ENCODE data around the gene AWAT2.

Gene AWAT2

DNA sequence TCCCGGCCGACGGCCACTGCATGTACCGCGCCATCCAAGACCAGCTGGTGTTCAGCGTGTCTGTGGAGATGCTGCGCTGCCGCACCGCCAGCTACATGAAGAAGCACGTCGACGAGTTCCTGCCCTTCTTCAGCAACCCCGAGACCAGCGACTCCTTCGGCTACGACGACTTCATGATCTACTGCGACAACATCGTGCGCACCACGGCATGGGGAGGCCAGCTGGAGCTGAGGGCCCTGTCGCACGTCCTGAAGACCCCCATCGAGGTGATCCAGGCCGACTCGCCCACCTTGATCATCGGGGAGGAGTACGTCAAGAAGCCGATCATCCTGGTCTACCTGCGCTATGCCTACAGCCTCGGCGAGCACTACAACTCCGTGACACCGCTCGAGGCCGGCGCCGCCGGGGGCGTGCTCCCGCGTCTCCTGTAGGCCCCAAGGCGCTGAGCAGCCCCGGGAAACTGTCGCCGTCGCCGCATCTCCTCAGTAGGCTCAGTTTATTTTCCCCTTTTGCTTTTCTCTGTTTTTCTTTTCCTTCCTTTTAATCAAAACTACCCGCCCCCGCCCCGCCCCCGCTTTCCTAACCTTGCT, 13.3 kb upstream of the AWAT2 start:
- Histone ChIP-seq H3K36me3 (ENCODE audit: control insufficient read depth, insufficient read depth, low read length) (no peaks in the 10 kb centered on the region), H3K9me3 (ENCODE audit: control insufficient read depth, insufficient read depth, low read length) (peaks cover 32% of the 10 kb centered on the region), H3K27me3 (ENCODE audit: control insufficient read depth, insufficient read depth, low read length) (no peaks in the 10 kb centered on the region), H3K4me1 (ENCODE audit: control insufficient read depth, insufficient read depth, low read length) (no peaks in the 10 kb centered on the region), H3K27ac (ENCODE audit: low read depth, low read length) (no peak overlapping the region), H3K9ac (ENCODE audit: low read depth, low read length) (no peak overlapping the region), H3K4me3 (ENCODE audit: low read depth, low read length) (no peak overlapping the region)

DNA sequence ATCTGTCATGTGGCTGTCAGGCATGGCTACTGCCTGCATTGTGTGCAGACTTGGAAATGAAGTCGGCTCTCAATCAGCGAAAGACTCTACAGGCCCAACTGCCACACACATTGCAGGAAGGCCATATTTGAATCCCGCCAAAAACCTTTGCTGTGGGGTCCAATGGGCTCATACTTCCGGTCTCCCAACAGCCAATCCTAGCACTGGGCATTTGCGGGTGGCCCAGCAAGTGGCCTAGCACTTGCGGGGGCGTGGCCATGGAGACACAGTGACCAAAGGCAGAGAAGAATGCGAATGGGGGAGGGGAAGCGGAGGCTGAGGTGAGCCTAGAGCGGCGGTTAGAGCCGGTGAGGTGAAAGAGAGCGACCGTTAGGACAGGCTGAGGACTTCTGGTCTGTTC, 12.3 kb upstream of the AWAT2 start, which contains the start of gene OTUD6A:
OTUD6A (plus strand) TSS at position 382 of the 400 bp plus-strand sequence. CDS start 68 bp downstream, outside the sequence.
- Histone ChIP-seq H3K9ac (ENCODE audit: low read depth, low read length) (no peak within 1 kb of the TSS), H3K4me3 (ENCODE audit: low read depth, low read length) (no peak within 1 kb of the TSS), H3K27ac (ENCODE audit: low read depth, low read length) (no peak within 1 kb of the TSS), H3K36me3 (ENCODE audit: control insufficient read depth, insufficient read depth, low read length) (no peaks in the 10 kb centered on the region), H3K4me1 (ENCODE audit: control insufficient read depth, insufficient read depth, low read length) (no peaks in the 10 kb centered on the region), H3K27me3 (ENCODE audit: control insufficient read depth, insufficient read depth, low read length) (no peaks in the 10 kb centered on the region), H3K9me3 (ENCODE audit: control insufficient read depth, insufficient read depth, low read length) (peaks cover 31% of the 10 kb centered on the region)

DNA sequence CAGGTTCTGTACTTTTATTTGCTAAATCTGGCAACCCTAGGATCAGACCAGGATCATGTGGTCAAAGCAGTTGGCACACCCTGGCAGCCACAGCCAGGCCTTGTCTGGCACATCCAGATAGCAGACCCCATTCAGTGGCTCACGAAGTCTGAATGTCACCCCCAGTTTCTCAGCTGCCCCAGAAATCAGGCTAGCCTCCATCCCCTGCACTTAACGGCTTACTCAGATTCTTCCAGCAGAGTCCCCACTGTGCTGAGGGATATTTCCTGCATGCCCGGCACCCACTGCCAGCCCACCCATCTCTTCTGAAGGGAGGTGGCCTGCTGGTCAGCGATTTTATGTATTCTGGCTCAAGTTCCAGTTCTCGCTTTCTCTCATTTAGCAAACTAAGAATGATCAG, 4.7 kb upstream of the AWAT2 start:
- no peaks in the 10 kb centered on the region for H3K27me3 ChIP-seq (ENCODE audit: control insufficient read depth, insufficient read depth, low read length)
- no peaks in the 10 kb centered on the region for H3K36me3 ChIP-seq (ENCODE audit: control insufficient read depth, insufficient read depth, low read length)
- H3K9me3 ChIP-seq (ENCODE audit: control insufficient read depth, insufficient read depth, low read length): peaks cover 44% of the 10 kb centered on the region
- no peaks in the 10 kb centered on the region for H3K4me1 ChIP-seq (ENCODE audit: control insufficient read depth, insufficient read depth, low read length)
- H3K9ac ChIP-seq (ENCODE audit: low read depth, low read length): no peak overlapping the region
- H3K4me3 ChIP-seq (ENCODE audit: low read depth, low read length): no peak overlapping the region
- no peak overlapping the region for H3K27ac ChIP-seq (ENCODE audit: low read depth, low read length)

DNA sequence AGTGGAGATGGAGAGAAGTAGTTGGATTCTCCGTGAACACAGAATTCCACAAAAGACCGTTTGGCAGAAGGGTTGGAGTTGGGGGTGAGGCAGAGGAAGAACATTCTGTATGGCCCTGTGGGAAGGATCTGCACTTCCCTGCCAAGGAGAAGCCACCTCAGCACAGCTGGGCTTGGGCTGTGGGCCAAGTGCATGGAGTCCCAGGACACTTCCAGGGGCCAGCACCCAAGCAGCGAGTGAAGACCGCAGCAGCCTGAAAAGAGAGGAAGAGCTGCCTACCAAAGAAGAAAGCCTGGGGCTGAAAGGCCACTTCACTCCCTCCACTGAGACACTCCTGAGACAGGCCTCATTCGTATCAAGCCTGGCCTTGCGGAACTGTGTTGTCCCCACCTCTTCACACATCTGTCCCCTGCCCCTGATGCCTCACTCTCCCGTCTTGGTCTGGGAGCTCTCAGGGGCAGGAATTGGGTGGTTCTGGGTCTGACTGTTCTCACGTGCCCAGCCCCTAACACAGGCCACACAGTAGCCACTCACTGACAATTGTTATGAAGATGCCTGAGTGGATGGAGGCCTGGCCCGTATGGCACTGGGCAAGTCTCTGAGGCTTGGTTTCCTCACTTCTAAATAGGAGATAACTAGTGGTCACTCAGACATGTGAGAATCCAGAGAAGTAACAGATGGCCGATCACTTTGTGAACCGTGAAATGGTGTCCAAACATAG, 3.3 kb upstream of the AWAT2 start:
- Histone ChIP-seq H3K36me3 (ENCODE audit: control insufficient read depth, insufficient read depth, low read length) (no peaks in the 10 kb centered on the region), H3K27me3 (ENCODE audit: control insufficient read depth, insufficient read depth, low read length) (no peaks in the 10 kb centered on the region), H3K4me1 (ENCODE audit: control insufficient read depth, insufficient read depth, low read length) (no peaks in the 10 kb centered on the region), H3K27ac (ENCODE audit: low read depth, low read length) (no peak overlapping the region), H3K9me3 (ENCODE audit: control insufficient read depth, insufficient read depth, low read length) (peaks cover 49% of the 10 kb centered on the region), H3K4me3 (ENCODE audit: low read depth, low read length) (no peak overlapping the region), H3K9ac (ENCODE audit: low read depth, low read length) (no peak overlapping the region)

DNA sequence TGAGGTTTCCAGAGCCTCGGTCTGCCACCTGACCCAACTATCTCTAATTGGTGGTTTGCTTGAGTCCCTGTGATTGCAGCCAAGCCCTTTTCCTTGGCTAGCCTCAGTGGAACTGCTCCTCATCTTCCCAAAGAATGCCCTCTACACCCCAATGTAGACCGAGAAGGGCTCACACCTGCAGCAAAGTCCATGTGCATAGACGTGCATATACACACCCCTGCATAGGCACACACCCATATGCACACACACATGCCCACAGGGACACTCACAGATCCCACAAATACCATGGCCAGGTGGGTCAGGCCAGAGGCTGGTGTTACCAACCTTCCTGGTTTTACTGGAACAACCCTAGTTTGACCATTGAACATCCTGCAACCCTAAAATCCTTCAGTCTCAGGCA, 332 bp downstream of the AWAT2 start:
- Histone ChIP-seq H3K9me3 (ENCODE audit: control insufficient read depth, insufficient read depth, low read length) (peaks cover 53% of the 10 kb centered on the region), H3K27ac (ENCODE audit: low read depth, low read length) (no peak overlapping the region), H3K4me3 (ENCODE audit: low read depth, low read length) (no peak overlapping the region), H3K4me1 (ENCODE audit: control insufficient read depth, insufficient read depth, low read length) (no peaks in the 10 kb centered on the region), H3K36me3 (ENCODE audit: control insufficient read depth, insufficient read depth, low read length) (no peaks in the 10 kb centered on the region), H3K9ac (ENCODE audit: low read depth, low read length) (no peak overlapping the region), H3K27me3 (ENCODE audit: control insufficient read depth, insufficient read depth, low read length) (no peaks in the 10 kb centered on the region)

DNA sequence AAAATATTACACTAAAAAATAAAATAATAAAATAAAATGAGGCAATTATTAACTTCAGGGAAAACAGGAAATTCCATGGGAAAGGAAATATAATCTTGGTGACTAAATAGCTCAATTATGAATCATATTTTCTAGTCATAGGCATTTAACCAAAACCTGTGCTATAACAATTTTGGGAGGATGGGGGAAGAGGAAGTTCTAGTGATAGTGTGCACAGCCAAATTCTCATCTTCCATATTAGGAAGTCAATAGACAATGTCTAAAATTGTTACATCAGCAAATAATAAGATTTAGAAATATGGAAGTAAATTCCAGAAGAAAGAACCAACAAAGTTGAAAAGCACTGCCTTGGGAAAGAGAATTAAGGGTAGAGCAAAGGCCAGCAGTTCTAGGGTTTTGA, 2.8 kb downstream of the AWAT2 start:
- Histone ChIP-seq H3K9me3 (ENCODE audit: control insufficient read depth, insufficient read depth, low read length) (peaks cover 40% of the 10 kb centered on the region; the same call in 1 of the 2 replicates), H3K36me3 (ENCODE audit: control insufficient read depth, insufficient read depth, low read length) (no peaks in the 10 kb centered on the region), H3K27ac (ENCODE audit: low read depth, low read length) (no peak overlapping the region), H3K4me3 (ENCODE audit: low read depth, low read length) (no peak overlapping the region), H3K9ac (ENCODE audit: low read depth, low read length) (no peak overlapping the region), H3K27me3 (ENCODE audit: control insufficient read depth, insufficient read depth, low read length) (no peaks in the 10 kb centered on the region), H3K4me1 (ENCODE audit: control insufficient read depth, insufficient read depth, low read length) (no peaks in the 10 kb centered on the region)

DNA sequence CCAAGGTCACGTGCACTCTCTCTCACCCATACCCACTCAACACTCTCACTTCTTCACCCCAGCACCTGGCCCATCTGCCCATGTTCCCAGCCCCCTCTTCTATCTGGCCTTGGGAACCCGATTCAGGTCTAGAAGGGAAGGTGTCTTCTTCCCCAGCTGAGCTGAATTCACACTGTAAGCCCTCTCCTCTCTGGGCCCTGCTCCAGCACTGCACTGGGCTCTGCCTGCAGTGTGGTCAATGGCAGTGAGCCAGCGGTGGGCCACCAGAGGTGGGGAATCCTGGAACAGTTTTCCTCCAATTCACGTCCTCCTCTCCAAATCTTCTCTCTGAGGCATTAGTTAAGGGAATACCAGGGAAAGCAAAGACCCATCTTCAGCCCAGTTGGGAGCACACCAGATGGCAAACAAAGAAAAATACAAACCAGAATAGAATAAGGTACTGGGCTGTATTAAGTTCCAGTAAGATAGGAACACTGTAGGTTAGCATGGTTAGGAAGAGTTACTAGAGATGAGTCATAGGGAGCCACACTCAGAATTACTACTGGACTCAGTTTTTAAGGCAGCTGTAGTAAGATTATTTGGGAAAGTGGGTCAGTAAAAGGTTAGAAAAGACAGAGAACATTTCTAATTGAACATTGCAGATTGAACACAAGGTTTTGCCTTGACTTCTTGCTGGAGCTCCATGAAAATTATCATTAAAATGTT, 5.0 kb downstream of the AWAT2 start:
- H3K4me3 ChIP-seq (ENCODE audit: low read depth, low read length): no peak overlapping the region
- H3K27me3 ChIP-seq (ENCODE audit: control insufficient read depth, insufficient read depth, low read length): no peaks in the 10 kb centered on the region
- no peak overlapping the region for H3K9ac ChIP-seq (ENCODE audit: low read depth, low read length)
- no peaks in the 10 kb centered on the region for H3K4me1 ChIP-seq (ENCODE audit: control insufficient read depth, insufficient read depth, low read length)
- no peaks in the 10 kb centered on the region for H3K36me3 ChIP-seq (ENCODE audit: control insufficient read depth, insufficient read depth, low read length)
- H3K27ac ChIP-seq (ENCODE audit: low read depth, low read length): no peak overlapping the region
- peaks cover 31% of the 10 kb centered on the region; the same call in 1 of the 2 replicates for H3K9me3 ChIP-seq (ENCODE audit: control insufficient read depth, insufficient read depth, low read length)

DNA sequence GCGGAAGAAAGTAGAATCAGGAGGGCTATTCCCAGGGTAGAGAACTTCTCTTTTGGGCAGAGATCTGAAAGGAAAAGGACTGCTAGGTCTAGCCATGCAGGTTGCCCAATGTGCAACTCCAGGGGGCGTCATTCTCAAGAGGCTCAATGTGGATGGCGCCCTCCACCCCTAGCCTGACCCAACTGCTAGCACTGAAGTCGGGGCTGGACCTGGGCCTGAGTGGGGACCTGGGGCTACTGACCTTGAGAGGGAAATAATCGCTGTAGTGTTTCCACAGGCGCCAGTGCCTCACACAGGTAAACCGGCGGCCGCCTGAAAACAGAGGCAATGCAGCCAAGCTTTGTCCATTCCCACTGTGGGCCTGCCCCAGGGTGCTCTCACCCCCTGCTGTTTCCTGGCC, 6.1 kb downstream of the AWAT2 start:
- Histone ChIP-seq H3K9ac (ENCODE audit: low read depth, low read length) (no peak overlapping the region), H3K4me1 (ENCODE audit: control insufficient read depth, insufficient read depth, low read length) (no peaks in the 10 kb centered on the region), H3K4me3 (ENCODE audit: low read depth, low read length) (no peak overlapping the region), H3K9me3 (ENCODE audit: control insufficient read depth, insufficient read depth, low read length) (peaks cover 22% of the 10 kb centered on the region; the same call in 1 of the 2 replicates), H3K36me3 (ENCODE audit: control insufficient read depth, insufficient read depth, low read length) (no peaks in the 10 kb centered on the region), H3K27ac (ENCODE audit: low read depth, low read length) (no peak overlapping the region), H3K27me3 (ENCODE audit: control insufficient read depth, insufficient read depth, low read length) (no peaks in the 10 kb centered on the region)

DNA sequence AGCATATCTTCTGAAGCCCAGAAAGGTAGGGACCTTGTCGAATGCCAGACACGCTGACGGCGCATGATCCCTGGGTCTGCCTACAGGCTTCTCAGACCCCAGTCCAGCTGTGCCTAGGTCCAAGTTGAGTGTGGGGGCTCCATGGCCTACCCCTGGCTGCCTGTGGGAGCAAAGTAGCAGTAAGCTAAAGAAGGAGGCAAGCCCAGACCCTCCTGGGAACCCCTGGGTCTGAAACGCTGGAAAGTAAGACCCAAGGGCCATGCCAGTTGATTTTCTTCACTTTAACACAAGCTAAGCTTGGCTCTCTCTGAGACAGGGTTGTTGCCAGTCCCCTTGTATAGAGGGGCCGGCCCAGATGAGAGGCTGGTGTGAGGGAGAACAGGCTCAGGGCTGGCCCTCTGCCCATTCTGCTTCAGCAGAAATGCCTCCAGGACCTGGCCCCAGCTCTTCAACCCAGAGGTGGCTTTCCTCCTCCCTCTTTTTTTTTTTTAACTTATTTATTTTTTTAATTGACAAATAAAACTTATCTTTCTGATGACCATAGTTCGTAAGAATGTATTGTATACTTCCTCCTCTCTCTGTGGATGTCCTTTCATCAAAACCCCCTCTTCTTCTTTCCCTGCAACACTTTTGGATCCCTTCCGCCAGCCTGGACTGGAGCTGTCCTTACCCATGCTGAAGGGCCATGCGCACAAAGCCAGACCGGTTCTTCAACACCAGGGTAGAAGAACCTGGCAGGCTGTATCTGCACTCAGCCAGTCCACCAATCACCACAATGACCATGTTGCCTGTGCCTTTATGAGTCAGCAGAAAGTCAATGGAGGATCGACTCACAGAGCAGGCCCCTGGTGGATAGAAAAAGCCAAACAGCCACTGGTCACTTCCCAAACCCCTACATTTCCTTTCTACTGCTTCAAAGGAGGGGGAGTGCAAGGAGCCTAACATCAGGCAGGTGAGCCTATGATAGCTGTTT, 7.1 kb downstream of the AWAT2 start:
- Histone ChIP-seq H3K9ac (ENCODE audit: low read depth, low read length) (no peak overlapping the region), H3K9me3 (ENCODE audit: control insufficient read depth, insufficient read depth, low read length) (peaks cover 25% of the 10 kb centered on the region), H3K4me1 (ENCODE audit: control insufficient read depth, insufficient read depth, low read length) (no peaks in the 10 kb centered on the region), H3K4me3 (ENCODE audit: low read depth, low read length) (no peak overlapping the region), H3K27me3 (ENCODE audit: control insufficient read depth, insufficient read depth, low read length) (no peaks in the 10 kb centered on the region), H3K36me3 (ENCODE audit: control insufficient read depth, insufficient read depth, low read length) (no peaks in the 10 kb centered on the region), H3K27ac (ENCODE audit: low read depth, low read length) (no peak overlapping the region)

DNA sequence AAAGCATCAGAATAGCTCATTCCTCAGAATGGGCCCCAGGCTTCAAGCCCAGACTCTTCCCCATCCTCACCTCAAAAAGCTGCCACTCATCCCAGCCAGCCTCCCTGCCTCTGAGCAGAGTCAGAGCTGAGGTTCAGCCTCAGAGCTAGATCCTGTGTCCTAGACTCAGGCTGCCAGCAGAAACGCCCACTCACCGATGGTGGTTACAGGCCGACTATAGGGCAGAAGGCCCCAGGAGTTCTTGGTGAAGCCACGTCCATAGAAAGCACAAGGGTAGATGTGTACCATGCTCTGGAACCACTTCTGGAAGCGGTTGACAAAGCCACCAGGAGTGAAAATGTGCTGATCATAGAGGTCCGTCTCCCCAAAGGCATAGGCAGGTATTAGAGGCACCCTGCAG, 7.7 kb downstream of the AWAT2 start:
- no peaks in the 10 kb centered on the region for H3K27me3 ChIP-seq (ENCODE audit: control insufficient read depth, insufficient read depth, low read length)
- H3K36me3 ChIP-seq (ENCODE audit: control insufficient read depth, insufficient read depth, low read length): no peaks in the 10 kb centered on the region
- H3K27ac ChIP-seq (ENCODE audit: low read depth, low read length): no peak overlapping the region
- no peaks in the 10 kb centered on the region for H3K4me1 ChIP-seq (ENCODE audit: control insufficient read depth, insufficient read depth, low read length)
- no peak overlapping the region for H3K4me3 ChIP-seq (ENCODE audit: low read depth, low read length)
- H3K9ac ChIP-seq (ENCODE audit: low read depth, low read length): no peak overlapping the region
- peaks cover 26% of the 10 kb centered on the region for H3K9me3 ChIP-seq (ENCODE audit: control insufficient read depth, insufficient read depth, low read length)

All from HUES48 (cell line).